BE2C (cell line): ENCODE results near the gene SPDYE4.

ENCODE experiments used
- DNase-seq: peaks from one replicate; pipeline ENCODE4 v3.0.0-alpha.2; 2020
- H3K27me3 ChIP-seq: fragments of 250-450 bp; sonication (Bioruptor Pico); 2 replicates; pipeline ENCODE4 v1.5.1; 2020; ENCODE audit warnings: mild to moderate bottlenecking
- H3K36me3 ChIP-seq: fragments of 250-450 bp; sonication (Bioruptor Pico); 2 replicates; pipeline ENCODE4 v1.5.1; 2020; ENCODE audit warnings: mild to moderate bottlenecking
- H3K4me1 ChIP-seq: fragments of 250-450 bp; sonication (Bioruptor Pico); 2 replicates; pipeline ENCODE4 v1.5.1; 2020
- H3K4me3 ChIP-seq: 2 replicates; pipeline ENCODE4 v1.5.1; 2011; ENCODE audit warnings: low read depth, low read length
- H3K9me3 ChIP-seq: fragments of 250-450 bp; sonication (Bioruptor Pico); 2 replicates; pipeline ENCODE4 v1.5.1; 2020
- CTCF ChIP-seq: IDR thresholded peaks from 2 replicates; pipeline ENCODE4 v1.5.1; 2012; ENCODE audit warnings: mild to moderate bottlenecking, low read depth, low read length

SPDYE4 gene

GRCh38 chr17:8744086-8744785, 14.1 kb downstream of the SPDYE4 start:
- Histone ChIP-seq H3K27me3 (no peaks in the 10 kb centered on the region), H3K4me3 (no peak overlapping the region), H3K9me3 (no peaks in the 10 kb centered on the region), H3K4me1 (no peaks in the 10 kb centered on the region), H3K36me3 (no peaks in the 10 kb centered on the region)
- no peak for DNase-seq
- no peak for TF ChIP-seq CTCF

- no peaks in the 10 kb centered on the region for H3K9me3 ChIP-seq
- no peak for TF ChIP-seq CTCF
- no peak for DNase-seq
Measured at GRCh38 chr17:8742819-8743218, 15.5 kb downstream of the SPDYE4 start.

GRCh38 chr17:8742274-8742673, 16.1 kb downstream of the SPDYE4 start:
- no peak for DNase-seq
- Histone ChIP-seq H3K4me3 (no peak overlapping the region), H3K27me3 (no peaks in the 10 kb centered on the region), H3K4me1 (no peaks in the 10 kb centered on the region), H3K9me3 (no peaks in the 10 kb centered on the region), H3K36me3 (no peaks in the 10 kb centered on the region)
- TF ChIP-seq CTCF = no peak

More at GRCh38 chr17:8742819-8743218, 15.5 kb downstream of the SPDYE4 start:
- H3K4me3 ChIP-seq = no peak overlapping the region
- no peaks in the 10 kb centered on the region for H3K36me3 ChIP-seq
- H3K4me1 ChIP-seq = no peaks in the 10 kb centered on the region
- H3K27me3 ChIP-seq = no peaks in the 10 kb centered on the region

GRCh38 chr17:8741771-8742170, 16.6 kb downstream of the SPDYE4 start:
- Histone ChIP-seq H3K4me3 (no peak overlapping the region), H3K36me3 (no peaks in the 10 kb centered on the region), H3K27me3 (no peaks in the 10 kb centered on the region), H3K9me3 (no peaks in the 10 kb centered on the region), H3K4me1 (no peaks in the 10 kb centered on the region)
- DNase-seq = no peak
- TF ChIP-seq CTCF = no peak

- Histone ChIP-seq H3K27me3 (no peaks in the 10 kb centered on the region), H3K36me3 (no peaks in the 10 kb centered on the region), H3K4me1 (no peaks in the 10 kb centered on the region), H3K9me3 (no peaks in the 10 kb centered on the region), H3K4me3 (no peak overlapping the region)
- no peak for DNase-seq
- TF ChIP-seq CTCF = no peak
Measured at GRCh38 chr17:8741366-8741765, 17.0 kb downstream of the SPDYE4 start.

GRCh38 chr17:8740486-8740885, 17.9 kb downstream of the SPDYE4 start:
- H3K4me3 ChIP-seq = no peak overlapping the region
- no peak for TF ChIP-seq CTCF
- H3K9me3 ChIP-seq = no peaks in the 10 kb centered on the region

More at GRCh38 chr17:8740486-8740885, 17.9 kb downstream of the SPDYE4 start:
- Histone ChIP-seq H3K27me3 (no peaks in the 10 kb centered on the region), H3K36me3 (no peaks in the 10 kb centered on the region), H3K4me1 (no peaks in the 10 kb centered on the region)
- DNase-seq = no peak
